GM21447 (cell line): Measurements from ENCODE around the gene KLF7.
"Not testable (repeated sequence)": the region's sequence is repeated elsewhere in the genome, so short reads cannot be mapped to it uniquely, and the experiment has no call there.

ENCODE experiments used
- ATAC-seq: cut with Tn5 transposase; IDR thresholded peaks from one replicate; pipeline ENCODE4 v1.9.1; 2021; ENCODE audit not compliant: unreplicated experiment

The KLF7 gene

DNA sequence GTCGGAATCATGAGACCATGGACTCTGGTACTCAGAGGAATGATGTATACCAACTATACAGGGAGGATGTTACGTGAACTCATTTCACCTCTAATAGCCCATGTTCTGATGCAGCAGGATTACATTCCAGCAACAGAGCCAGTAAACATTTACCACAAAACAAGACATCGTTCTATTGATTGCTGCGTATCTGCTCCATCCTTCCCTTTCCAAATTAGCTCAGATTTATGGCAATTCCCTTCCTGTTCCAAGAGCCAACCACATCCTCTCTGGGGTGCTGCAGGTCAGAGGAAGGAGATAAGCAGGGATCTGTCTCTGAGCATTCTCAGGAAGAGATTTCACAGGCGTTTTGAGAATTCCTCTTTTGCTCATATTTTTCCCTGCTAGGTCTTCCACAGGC lies 98.3 kb downstream of the KLF7 start:
- no peak for ATAC-seq

DNA sequence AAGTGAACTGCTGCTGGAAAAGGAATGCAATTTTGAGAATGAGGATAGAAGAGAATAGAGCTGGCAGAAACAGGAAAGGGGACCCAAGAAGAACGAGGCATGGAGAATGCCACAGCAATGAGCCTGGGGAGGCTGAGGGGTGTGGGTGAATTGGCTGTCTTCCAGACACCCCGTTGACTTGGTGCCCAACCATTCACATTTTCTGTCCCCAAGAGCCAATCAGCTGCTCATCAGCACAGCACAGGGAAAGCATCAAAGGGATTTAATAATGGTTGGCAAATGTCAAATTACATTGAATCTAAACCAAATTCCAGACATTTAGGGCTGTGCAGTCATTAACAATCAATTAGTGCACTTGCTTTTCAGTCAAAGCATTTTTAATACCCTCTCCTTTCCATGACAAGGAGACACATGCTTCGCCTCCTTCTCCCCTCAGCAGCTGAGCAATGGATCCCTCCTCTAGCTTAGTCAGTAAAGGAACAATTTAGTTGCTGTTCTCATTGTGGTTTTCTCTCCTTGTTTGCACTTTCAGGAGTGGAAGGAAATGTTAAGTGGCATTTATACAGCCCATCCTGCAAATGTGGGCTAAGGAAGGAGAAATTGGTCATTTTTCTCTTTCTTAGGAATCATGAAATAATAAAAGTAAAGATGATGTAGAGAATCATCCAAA lies 98.8 kb downstream of the KLF7 start:
- ATAC-seq = no peak

DNA sequence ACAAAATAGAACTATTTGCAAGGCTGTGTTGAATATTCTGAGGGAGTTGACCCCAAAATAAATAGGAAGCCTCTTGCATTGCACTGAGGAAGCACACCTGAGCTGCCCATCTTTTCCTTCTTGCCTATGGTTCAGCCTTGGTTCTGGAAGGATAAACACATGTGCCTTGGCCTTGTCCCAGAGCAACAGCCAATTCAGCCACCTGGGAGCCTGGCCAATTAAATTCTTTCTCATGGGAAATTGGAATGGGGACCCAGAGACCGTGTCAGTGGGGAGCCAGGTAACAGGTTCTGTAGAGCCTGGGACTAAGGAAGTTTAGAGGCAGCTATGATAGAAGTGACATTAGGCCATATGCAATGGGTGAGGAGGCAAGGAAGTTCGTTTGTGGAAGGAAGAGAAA lies 99.6 kb downstream of the KLF7 start:
- ATAC-seq = no peak

DNA sequence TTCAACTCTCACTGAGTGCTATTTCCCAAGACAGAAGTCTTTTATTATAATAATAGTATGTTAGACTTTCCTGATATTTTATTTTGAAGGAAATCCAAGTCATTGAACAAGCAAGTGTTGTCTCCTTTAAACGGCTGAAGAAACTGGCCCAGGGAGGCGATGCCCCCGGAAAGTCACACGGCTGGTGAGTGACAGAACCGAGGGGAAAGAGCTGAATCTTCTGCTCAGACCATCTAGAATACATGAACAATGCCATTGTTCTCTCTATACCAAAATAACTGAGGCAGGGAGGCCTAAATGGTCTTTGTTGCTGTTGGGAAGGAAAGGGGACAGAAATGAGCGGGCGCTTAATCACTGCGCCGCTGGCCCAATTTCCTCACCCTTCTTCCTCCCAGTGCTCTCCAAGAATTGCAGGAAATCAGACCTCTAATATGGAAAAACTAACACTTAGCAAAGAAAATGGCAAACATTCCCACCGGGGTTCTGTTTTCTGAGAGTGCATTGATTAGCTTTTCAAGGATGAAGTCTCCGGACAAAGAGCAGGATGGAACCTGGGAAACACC lies 101.5 kb downstream of the KLF7 start:
- no peak for ATAC-seq

DNA sequence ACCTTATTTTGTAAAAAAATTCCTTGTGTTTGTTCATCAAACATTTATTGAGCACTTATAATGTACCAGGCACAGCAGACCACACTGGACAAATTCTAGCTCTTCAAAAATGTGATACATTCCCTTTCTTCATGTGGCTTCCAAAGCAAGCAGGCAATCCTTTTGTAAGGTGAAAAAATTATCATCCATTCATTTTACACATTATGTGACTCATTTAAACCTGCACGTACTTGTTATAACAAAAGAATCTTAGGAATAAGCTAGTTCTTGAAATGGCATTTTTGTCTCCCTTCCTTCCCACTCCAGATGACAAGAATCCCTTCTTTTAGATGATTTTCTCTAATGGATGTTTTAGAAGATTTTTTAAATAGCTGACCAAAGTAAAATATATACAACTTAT lies 104.6 kb downstream of the KLF7 start:
- no peak for ATAC-seq

DNA sequence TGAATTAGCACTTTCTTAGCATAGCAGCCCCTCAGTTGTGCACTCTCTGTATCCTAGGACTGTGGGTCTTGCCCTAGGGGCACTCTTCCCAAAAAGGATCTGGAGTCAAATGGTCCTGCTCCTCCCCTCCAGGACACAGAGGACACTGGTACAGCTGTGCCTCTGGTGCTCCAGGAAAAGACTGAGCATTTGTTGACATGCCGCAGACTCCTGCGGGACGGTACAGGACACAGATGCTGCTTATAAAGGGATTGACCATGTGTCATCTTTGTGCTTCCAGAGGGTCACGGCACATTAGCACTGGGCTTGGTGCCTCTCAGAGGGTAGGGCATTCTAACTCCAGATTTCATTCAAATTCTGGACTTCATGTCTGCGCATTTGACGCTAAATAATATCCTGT lies 110.5 kb downstream of the KLF7 start:
- no peak for ATAC-seq

DNA sequence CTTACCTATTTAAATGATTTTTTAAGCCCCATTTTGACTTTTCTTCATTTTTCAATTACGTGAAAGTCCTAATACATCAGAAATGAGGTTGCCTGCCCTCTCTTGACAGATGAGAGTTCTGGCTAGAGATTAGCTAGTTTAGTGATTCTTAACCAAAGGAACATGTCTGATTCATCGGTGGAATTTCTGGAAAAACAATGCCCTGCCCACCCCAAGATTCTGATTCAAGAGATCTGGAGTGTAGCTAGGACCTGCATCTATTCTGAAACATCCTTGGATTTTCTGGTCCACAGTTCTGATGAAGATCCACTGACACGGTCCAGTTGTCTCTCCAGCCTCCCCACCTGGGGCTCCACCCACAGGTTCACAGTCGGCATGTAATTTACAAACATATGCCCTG lies 111.2 kb downstream of the KLF7 start:
- ATAC-seq = no peak

DNA sequence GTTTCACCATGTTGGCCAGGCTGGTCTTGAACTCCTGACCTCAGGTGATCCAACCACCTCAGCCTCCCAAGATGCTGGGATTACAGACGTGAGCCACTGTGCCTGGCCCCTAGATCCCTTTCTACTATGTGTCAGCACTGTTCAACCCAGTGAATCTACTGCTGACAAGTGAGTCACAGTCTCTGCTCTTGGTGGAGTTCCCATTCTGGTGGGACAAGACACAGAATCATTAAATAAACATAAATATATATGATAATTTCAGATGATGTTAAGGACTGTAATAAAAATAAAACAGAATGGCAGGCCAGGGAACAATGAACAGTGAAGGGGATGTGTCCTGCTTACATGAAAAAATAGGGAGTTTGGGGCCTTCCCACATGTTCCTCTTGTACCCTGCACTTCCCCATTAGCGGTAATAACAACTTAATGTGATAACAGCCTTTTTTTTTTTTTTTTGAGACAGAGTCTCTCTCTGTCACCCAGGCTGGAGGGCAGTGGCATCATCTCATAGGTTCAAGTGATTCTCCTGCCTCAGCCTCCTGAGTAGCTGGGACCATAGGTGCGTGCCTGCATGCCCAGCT lies 114.3 kb downstream of the KLF7 start:
- ATAC-seq = no peak

DNA sequence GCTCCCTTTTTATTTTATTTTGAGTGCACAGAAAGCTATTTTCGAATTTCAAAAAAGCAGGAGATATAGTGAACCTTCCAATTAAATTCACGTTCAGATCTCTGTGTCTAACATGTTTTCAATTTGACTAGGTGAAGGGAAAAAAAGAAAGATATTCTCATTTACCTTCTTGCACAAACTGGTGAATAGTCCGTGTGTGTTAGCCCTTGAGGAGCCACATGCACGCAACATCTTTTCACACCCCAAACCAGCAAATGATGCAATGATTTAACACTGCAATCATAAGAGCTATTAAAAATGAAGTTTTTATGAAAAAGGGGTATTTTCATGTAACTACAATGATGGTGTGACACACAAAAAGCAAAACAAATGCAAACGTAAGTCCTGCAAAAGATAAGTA lies 116.6 kb downstream of the KLF7 start:
- no peak for ATAC-seq

DNA sequence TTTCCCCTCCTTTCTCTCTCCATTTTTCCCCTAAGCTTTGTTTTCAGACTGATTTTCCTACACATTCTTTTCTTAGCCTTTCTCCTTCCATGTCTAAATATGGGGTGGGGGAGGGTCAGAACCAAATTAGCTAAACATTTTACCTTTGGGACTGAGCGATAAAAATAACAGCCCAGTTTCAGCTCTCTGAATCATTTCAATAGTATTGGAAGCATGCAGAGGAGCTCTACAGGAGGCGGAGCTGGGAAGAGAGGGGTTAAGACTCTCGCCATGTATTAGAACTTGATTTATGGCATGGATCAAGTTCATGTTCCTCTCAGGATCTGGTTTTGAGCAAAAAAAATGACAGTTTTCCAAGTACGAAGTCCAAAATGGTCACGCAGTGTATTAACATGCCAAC lies 117.3 kb downstream of the KLF7 start:
- no peak for ATAC-seq

DNA sequence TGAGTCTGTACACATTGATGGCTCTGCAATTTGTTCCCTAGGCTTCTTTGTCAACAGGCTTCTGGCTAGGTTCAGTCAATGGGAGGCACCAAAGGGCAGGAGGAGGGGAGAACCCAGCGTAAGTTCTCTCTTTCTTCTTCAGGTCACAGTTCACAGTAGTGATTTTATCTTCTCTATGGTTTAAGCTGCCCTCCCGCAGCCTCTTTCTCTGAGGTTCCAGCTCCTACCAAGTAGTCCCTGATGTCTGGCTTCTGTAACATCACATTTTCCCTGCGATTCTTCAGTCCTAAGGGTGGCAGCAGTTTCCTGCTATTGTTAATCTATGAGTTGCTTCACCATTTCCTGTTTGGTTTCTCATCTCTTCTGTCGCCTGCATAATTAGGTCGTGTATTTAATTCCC lies 119.0 kb downstream of the KLF7 start:
- ATAC-seq = no peak

DNA sequence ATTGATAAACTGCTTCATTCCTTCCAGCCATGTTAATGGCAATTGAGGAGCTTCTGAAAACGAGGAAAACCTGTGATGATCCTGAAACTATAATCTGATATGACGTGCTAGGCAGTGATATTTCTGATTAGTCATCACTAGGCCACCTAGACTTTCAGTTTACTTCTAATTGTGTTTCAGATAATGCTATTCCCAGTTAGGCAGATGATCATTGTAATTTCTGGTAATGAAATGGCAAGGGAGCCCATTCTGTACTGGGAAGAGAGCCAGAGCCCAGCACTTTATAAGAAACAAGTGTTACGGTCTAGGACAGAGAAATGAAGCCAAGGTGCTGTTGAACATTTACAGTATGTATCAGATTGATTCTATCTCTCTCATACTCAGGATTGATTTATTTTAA lies 120.2 kb downstream of the KLF7 start:
- ATAC-seq = no peak

DNA sequence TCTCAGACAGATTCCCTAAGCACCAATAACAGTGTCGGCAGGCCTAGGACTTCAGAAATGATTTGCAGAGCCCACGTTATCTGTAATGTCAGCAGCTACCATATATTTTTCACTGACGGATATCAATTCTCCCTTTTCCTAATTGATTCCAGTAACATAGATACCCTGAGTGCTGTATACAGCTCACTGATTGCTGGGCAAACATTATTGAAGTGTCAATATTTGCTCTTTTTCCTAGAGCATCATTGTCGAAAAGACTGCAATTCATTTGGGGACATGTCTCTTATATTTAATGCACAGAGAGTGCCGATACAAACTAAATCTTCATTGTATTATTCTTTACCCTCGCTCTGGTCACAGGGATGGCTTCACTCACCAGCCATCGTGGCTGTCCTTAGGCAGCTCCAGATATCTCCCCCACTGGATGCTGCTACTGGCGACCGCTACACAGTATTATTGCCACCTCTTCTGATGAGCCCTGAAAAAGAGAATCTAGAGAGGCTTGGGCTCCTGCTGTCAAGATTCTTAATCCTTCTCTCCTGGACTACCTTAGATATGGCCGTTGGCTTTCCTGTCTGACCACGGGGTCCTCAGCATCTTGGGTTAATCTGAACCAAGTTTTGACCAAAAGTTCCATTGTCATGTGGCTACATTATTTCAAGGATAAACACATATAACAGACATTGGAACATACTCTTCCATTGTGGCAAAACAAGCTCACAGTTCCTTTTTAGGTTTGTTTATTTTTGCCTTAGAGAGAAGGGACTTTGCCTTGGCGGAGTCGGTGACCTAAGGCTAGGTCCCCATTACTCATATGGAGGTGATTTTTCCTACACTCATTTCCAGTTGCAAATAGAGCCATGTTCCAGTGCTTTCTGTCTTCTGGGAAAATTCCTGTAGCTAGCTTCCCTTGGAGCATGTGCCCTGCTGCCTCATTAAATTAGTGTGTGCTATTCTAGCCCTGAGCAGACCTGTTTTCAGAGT lies 121.1 kb downstream of the KLF7 start:
- ATAC-seq = no peak

DNA sequence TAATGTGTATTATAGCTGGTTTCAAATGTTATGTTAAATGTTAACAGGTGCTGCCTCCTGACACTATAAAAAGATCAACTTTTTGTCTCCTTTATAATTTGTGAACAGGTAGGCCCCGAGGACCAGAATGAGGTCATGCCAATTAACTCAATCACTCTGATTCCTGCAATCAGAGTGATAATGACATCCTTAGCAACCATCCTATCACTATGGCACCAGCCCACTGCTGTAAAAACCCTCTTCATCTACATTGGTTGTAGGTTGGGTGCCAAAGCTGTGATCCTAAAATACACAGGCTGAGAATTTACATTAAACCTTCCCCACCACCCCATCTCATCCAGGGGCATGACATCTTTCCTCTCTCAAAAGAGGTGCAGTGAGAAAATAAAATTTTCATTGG lies 122.9 kb downstream of the KLF7 start:
- no peak for ATAC-seq

DNA sequence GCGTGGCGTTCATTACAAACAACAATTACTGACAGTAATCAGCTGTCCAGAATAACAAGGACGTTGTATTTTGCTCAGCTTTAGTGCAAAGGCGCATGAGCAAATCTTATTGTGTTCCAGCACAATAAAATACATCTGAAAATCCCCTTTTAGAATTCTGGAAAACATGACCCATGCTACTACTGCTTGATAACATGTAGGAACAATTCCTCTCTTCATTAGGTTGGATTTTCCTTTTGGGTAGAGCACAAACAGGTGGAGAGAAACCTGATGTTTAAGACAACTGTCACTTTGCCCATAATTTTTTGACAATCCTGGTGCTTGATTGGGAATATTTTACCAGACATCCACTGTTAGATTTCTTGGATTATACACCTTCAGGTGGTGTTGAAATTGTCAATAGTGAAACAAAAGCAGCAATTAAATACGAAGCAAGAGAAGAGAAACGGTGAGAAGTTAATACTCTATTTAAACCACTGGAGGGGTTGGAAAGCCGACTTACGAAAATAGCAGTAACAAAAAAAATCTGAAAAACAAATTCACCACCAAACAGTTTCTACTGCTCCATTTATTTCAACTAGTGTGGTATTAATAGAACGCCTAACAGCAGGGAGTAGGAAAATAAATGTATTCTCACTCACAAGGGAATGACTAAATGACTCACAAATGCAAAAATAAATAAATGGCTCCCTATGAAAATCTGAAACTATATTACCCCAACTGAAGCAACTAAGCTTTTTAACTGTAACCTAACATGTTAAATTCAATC lies 123.8 kb downstream of the KLF7 start:
- no peak for ATAC-seq

DNA sequence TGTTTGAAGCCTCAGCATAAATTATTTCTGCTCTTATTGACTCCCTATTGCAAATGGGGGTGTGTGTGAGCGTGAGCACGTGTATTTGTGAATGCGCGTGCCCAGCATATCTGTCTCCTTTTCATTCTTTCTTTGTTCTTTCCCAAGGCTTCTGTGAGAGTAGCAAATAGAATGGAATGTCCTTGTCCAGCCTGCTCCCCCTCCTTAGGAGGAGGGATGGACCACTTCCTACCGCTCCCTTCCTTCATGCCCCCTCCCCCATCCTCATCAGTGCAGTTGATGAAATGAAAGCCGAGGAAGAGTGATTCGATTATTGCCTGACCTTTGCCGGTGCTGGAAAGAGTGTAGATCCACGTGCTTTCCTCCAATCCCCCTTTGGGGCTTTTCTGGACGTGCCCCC lies 124.5 kb downstream of the KLF7 start:
- ATAC-seq = no peak

DNA sequence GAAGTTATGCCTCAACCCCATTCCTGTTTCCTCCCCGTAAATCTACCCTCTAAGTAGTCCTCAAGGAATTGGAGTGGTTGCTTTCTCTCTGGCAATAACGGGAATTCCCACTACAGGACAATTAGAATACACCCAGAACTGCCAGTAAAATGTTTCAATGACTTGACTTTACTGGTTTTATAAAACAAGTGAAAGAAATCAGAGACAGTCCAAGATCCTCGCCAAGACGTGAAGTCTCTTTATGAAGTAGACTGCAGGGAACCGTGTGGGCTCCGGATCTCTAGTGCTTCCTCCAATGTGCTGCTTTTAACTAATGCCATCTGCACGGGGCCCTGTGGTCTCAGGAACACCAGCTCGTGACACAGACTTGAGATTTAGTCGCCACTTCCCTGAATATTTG lies 125.1 kb downstream of the KLF7 start:
- no peak for ATAC-seq

DNA sequence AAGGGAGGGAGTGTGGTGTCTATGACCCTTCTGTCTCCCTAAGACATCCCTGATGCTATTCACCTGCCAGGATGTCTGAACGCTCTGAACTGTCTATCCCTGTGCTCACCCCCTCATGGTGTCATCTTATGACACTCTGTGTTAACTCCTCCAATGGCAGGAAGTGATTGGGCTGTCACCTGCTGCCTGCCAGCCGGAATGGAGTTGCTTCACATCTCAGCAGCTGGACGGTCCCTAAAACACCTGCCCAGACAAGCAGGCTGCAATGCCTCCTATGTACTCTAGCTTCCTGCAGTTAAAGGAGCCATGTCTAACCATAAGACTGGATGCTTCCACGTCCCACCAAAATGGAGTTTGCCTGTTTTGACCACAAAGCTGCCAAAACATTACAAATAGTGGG lies 126.5 kb downstream of the KLF7 start:
- no peak for ATAC-seq

DNA sequence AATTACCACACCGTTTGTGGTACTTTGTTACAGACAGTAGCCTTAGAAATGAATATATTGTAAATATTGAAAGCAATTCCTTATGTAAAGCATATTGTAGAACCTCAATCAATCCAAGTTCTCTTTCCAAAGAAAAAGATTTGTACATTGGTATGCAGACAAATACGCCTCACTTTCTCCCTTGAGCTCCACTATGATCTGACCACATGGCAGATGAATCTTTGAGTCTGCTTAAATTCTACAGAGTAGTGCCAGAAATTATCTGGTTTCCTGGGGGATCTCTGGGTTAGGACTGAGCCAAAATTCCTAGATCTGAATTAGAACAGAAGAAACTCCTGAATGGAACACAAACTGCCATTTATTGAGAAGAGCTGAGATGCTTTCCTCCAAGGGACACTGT lies 127.4 kb downstream of the KLF7 start:
- no peak for ATAC-seq

DNA sequence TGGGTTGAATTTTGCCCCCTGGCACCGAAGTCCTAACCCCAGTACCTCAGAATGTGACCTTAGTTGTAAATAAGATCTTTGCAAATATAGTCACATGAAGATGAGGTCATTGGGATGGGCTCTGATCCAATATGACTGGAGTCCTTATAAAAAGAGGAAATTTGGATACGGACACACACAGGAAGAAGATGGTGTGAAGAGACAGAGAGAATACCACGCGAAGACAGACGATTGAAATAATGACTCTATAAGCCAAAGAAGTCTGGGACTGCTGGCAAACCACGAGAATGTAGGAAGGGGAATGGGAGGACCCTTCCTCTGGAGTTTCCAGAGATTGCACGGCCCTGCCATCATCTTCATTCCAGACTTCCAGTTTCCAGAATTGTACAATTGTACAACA lies 127.9 kb downstream of the KLF7 start:
- ATAC-seq = no peak

DNA sequence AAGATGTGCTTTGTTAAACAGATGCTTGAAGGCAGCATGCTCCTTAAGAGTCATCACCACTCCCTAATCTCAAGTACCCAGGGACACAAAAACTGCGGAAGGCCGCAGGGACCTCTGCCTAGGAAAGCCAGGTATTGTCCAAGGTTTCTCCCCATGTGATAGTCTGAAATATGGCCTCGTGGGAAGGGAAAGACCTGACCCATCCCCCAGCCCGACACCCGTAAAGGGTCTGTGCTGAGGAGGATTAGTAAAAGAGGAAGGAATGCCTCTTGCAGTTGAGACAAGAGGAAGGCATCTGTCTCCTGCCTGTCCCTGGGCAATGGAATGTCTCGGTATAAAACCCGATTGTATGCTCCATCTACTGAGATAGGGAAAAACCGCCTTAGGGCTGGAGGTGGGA lies 128.7 kb downstream of the KLF7 start:
- not testable (repeated sequence) for ATAC-seq
